Fibroblast of skin of left biceps (primary cell): Measurements from ENCODE around the gene PTPRH.

Experiments used
- DNase-seq, 2 experiments: peaks; one replicate each; pipeline ENCODE4 v3.0.0-alpha.2; 2013; ENCODE audit warnings: low read depth in 2 of 2

Gene PTPRH, protein sequence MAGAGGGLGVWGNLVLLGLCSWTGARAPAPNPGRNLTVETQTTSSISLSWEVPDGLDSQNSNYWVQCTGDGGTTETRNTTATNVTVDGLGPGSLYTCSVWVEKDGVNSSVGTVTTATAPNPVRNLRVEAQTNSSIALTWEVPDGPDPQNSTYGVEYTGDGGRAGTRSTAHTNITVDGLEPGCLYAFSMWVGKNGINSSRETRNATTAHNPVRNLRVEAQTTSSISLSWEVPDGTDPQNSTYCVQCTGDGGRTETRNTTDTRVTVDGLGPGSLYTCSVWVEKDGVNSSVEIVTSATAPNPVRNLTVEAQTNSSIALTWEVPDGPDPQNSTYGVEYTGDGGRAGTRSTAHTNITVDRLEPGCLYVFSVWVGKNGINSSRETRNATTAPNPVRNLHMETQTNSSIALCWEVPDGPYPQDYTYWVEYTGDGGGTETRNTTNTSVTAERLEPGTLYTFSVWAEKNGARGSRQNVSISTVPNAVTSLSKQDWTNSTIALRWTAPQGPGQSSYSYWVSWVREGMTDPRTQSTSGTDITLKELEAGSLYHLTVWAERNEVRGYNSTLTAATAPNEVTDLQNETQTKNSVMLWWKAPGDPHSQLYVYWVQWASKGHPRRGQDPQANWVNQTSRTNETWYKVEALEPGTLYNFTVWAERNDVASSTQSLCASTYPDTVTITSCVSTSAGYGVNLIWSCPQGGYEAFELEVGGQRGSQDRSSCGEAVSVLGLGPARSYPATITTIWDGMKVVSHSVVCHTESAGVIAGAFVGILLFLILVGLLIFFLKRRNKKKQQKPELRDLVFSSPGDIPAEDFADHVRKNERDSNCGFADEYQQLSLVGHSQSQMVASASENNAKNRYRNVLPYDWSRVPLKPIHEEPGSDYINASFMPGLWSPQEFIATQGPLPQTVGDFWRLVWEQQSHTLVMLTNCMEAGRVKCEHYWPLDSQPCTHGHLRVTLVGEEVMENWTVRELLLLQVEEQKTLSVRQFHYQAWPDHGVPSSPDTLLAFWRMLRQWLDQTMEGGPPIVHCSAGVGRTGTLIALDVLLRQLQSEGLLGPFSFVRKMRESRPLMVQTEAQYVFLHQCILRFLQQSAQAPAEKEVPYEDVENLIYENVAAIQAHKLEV

DNA sequence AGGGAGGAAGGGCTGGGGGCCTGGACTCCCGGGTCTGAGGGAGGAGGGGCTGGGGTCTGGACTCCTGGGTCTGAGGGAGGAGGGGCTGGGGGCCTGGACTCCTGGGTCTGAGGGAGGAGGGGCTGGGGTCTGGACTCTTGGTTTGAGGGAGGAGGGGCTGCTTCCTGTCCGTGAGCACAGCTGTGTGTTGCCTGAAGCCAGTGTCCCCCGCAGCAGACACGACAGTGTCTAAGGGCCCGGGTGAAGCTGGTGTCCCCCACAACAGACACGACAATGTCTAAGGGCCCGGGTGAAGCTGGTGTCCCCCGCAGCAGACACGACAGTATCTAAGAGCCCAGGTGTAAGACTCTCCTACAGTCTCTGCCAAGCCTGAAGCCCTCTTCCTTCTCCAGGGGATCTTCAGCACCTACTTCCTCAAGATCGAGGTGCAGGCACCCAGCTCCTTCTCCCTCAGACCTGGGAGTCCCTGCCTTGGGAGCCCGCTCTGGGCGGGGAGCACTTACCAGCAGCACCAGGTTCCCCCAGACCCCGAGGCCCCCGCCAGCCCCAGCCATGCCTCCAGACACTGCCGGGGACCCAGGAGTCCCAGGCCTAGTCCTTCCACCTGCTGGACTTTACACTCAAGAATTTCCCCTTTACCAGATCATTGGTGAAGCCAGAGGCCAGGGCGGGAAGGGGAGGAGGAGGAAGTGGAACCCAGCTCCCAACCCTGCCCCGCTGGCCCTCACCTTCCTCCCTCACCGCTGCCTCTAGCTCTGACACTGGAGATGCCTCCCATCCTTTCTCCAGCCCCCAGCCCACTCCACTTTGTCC lies at the start of gene PTPRH:
Gene PTPRH, minus strand, starts transcription at position 622 of the 813 bp plus-strand sequence. Its CDS starts 68 bp downstream, at position 554.
- DNase-seq = no peak

DNA sequence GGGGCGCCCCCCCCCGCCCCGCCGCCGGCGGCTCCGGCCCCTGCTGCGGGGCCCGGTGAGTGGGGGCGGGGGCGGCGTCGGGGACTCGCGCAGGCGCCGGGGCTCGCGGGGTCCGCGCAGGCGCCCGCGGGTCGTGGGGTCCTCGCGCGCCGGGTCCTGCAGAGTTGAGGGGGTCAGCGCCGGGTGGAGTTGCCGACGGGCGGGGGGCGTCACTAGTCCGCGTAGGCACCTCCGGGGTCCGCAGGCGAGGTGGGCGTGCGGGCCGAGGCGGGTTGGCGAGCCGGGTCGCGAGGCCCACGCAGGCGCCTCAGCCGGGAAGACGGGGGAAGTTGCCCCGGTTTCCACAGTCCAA lies 49.2 kb upstream of the PTPRH start:
- DNase-seq = no peak

DNA sequence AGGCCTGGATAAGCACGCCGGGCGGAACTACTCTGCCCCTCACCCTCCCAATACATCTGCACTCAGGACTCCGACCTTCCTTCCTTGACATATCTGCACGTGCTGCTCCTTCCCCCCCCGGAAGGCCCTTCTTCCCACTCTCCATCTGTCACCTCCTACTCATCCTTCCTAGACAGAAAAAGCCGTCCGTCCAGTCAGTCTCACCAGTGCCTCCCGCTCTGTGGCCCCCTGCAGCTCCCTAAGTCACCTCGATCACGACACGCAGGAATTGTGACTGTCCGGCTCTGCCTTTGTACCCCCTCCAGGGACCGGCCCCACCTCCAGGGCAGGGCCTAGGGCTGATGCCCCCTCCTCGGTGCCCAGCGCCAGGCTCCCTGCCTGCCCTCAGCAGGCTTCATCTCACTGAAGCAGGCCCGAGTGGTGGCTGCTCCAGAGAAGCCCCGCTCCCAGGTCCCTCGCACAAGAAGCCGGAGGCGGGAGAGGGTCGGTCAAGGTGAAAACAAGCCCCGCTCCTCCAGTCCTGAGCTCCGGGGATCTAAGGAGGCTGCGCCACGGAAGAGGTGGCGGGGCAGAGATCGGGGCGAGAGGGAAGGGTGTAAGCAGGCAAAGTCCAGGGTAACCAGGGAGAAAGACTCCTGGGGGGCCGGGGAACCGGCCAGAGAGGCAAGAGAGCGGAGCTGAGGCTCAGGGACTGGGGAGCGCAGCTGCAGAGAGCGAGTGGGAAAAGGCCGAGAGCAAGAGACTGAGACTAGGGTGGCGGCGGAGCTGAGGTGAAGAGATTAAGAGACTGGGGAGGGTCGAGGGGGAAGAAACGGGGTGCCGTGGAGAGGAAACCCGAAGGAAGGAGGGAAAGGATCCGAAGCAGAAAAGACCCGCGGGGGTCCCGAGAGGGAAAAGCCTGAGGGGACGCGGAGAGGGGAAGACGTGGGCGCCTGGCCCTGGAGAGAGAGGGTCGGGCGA lies 48.4 kb upstream of the PTPRH start:
- no peak for DNase-seq

DNA sequence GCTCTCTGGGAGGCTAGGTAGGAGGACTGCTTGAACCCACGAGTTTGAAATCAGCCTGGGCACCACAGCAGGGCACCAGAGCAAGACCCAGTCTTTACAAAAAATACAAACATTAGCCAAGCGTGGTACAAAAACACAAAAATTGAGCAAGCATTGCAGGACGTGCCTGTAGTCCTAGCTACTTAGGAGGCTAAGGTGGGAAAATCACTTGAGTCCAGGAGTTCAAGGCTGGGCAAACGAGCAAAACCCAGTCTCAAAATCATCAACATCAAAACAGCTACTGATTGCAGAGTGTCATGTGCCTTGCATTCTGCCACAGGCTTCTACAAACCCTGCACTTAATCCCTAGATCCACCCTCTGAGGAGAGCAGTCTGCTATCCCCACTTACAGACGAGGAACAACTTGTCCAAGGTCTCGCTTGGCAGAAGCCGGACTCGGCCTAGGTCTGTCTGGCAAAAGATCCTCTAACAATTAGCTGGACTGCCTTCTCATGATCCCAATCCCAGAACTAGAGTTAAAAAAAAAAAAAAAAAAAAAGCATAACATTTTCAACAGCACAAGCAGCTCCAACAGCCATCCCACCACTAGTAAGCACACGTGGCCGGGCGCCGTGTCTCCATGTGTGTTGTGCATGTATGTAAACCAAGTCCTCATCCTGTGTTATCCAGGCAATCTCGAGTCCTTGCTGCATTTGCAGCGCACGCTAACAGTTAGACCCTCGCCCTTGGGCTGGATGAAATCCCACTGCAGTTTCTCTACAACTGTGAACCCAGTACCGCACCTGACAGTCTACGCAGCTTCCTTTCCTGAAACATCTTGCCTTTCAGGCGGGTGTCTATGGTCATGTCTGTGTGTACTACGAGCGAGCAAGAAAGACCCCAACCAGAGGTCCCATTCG lies 47.5 kb upstream of the PTPRH start:
- DNase-seq = no peak

DNA sequence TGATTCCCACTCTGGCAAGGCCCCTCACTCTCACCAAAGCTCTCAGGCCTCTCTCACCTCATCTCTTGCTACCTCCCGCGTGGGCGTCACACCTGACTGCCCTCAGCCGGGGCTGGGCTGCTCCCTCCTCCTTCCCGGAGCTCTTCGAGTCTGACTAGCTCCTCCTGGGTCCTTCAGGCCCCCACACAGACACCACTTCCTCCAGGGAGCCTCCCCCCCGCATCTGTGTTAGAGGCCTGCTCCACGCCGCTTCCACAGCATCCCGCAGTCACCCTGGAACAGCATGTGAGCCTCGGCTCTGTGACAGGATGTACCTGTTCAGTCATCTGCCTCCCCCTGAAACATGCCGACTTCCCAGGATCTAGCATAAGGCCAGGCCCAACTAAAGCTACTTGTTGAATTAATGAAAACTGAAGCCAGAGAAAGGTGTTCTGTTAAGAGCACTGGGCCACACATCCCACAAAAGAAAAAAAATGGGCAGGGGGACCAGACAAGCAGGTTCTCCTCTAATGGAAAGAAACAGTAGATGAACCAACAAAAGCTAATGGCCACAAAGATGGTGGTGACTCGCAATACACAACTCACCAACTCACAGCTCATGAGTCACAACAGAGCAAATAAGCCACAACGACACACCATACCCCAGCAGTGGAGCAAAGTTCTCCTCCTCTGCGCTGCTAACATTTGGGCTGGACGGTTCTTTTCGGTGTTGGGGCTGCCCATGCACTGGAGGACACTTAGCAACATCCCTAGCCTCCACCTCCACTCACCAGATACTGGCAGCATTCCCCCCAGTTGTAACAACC lies 46.5 kb upstream of the PTPRH start:
- DNase-seq = no peak

DNA sequence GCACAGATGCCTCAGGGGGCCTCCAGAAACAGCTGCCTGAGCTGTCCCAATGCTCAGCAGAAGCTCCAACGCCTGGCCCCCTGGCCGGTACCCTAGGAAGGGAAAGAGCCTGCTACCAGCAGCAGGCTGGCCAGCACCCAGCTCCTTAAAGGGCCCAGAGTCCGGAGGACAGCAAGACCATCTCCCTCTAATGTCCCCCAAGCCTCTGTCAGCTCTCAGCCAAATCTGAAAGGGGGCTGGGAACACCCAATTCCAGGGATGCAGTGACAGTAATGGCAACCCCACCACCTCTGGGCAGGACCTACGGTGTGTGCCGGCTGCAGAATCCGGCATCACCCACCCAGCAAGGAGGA lies 45.3 kb upstream of the PTPRH start:
- no peak for DNase-seq

DNA sequence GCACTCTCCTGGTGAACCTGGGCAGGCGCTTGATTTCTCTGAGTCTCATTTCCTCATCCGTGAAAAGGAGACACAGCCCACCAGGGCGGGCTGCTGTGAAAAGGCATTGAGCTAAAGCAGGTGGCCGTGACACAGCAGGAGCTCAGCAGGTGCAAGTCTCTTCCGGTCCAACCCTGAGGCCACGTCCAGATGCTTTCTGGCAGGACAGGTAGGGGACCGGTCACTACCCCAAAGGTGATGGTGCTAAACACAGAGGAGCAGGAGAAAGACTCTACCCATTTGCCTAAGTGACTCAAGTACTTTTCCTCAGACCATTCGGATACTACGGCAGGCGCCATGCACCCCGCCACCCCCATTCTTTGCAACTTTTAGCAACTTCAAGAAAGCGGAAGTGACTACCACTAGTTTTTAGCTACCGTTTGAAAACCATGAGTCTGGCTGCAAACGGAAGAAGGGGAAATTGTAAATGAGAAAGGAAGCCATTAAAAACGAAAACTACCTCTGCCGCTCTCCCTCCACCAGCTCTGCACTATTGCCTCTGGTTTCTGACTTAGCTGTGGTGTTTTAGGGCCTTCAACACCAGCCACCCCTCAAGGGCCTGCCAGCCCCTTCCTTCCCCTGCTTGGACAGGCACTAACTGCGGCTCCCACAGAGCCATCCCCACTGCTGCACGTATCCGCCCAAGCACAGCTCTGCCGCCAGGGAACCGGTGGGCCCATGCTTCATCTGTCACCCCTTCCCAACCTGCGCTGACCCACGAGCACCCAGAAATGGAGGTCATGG lies 44.7 kb upstream of the PTPRH start:
- DNase-seq = no peak

DNA sequence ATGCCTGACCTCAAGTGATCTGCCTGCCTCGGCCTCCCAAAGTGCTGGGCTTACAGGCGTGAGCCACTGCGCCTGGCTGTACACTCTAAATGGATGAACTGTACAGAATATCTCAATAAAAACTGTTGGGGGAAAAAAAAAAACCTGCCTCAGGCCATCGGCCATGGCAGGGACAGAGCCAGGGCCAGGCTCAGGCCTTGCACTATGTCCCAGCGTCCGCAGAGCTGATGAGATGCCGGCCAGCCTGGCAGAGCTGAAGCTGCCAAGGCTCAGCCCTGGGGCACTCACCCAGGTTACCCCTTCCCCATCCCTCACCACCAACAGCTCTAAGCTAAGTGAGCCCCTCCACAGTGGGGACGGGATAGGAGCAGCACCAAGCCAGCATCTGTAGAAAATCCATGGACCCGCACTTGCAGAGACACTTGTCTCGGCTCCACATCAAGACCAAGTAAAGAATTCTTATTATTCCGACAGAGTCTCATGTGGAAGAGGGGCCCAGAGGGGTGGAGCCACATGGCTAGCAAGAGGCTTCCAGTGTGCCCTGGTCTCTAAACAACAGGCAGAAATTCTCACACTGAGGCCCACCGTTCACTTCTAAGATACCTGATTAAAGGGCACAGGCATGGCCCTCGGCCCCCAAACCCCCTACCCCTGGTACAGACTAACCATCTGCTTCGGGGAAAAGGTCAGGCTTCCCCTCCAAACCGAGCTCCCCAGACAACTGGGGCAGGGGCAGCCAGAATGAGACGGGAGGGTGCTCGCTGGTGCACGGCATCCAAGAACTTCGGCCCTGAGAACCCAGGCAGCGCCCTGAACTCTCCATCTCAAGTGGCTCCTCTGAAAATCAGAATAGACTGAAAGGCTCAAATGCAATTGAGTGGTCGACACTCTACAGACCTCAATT lies 43.7 kb upstream of the PTPRH start:
- no peak for DNase-seq

DNA sequence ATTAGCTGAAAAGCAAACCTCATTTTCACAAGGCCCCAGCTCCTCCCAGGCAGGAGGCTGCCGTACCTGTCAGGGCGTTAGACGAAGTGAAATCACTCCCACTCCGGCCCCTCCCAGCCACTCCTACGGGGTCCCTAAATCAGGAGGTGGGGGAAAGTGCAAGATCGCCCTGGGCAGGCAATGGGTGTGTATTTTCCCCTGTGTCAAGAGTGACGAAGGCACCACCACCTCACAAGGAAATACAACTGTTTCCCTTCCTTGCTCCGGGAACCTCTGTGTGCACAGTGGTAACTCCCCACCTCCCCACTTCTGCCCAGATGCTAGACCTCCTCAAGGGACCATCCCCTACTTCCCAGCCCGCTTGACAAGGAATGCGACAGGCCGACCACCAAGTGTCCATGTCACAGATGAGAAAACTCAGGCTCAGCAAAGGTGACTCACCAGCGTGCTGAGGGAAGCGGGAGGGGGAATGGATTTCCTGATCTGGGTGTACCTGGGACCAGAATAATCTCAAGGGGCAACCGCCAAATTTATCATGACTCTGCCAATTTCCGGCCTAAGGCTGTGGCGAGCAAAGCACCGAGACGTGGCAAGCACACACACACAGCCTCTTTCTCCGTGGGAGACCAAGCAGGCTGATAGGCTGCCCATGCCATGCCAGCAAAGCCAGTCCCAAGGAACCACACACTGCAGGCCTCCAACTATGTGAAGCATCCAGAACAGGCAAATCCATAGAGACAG lies 42.2 kb upstream of the PTPRH start:
- no peak for DNase-seq

DNA sequence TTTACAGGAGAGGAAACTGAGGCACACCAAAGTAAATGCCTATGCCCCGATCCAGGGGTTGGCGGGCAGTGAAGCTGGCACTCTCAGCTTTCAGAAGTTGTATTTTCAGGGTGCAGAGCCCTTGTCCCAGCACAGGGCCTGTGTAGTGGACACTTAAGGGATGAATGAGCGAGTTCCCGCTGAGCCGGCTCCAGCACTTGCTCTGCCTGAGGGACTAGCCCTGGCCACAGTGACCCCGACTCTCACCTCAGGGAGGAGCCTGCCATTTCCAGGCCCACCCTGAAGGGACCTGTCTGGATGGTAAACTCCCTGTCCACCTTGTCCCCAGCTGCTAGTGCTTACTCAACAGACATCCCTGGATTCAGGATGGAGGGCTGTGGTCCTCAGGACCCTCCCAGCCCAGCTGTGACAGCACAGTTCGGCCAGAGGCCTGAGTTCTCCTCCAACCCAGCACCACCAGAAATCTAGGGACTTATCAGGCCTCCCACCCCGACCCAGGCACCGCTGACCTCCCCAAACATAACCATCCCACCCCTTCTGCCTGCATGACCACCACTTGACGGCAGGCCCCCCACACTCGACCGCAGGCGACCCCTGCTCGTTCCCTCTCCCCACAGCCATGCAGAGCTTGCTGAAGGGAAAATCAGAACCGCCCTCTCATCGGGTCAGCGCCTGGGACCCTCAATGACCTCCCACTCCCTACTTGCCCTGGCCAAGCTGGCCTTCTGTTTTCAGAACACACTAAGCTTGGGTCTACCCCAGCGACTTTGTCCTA lies 41.1 kb upstream of the PTPRH start:
- no peak for DNase-seq

DNA sequence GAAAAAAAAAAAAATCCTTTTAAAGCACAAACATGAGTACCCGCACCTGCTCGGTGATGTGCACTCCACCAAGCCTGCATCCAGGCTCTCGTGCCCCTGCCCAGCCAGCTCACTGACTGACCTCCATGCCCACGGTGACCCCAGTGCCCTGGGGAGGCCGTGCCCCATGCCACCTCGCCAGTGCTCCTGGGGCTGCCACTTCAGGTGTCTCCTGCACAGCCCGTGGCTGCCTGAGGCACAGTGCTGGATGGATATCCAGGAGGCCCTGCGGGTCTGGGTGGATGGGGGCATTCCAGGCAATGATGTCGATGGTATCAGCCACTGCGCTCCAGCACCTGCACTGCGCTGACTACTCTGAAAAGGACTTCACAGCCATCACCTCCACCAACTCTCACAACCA lies 40.5 kb upstream of the PTPRH start:
- no peak for DNase-seq

DNA sequence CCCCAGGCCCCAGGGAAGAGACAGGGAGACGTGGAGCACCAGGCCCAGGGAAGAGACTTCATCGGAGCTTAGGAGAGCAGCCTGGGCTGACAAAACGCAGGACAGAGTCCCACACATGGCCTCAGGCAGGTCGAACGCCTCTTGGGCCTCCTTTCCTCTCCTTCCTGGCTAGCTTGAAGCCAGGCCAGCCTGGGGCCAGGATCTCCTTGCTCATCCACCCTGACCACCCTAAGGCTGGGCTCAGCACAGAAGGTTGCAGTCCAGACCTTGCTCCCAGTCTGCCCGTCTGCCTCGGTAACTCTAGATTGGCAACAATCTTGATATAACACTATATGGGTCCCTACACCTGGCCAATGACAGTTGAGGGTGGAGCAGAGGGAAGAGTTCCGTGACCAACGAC lies 39.4 kb upstream of the PTPRH start:
- no peak for DNase-seq

DNA sequence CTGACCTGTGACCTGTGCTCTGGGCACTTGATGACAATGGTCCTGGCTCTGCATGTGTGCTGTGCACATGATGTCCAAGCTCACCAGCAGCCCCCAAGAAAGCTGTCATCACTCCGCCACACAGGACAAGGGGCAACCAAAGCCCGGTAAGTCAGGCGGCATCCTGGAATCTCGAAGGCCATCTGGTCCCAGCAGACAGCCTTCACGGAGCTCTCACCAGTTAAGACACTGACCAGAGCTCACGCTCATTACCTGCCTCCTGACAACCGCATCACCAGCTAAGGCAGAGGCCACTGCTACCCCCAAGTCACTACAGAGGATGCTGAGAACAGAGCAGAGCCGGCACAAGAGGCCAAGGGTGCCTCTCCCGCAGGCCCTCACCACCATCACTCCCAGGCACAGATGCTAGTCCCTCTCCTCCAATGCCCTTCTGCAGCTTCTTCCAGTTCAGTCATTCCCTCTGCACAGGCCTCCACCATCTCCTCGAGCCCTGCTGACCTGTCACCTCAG lies 38.9 kb upstream of the PTPRH start:
- DNase-seq = no peak

DNA sequence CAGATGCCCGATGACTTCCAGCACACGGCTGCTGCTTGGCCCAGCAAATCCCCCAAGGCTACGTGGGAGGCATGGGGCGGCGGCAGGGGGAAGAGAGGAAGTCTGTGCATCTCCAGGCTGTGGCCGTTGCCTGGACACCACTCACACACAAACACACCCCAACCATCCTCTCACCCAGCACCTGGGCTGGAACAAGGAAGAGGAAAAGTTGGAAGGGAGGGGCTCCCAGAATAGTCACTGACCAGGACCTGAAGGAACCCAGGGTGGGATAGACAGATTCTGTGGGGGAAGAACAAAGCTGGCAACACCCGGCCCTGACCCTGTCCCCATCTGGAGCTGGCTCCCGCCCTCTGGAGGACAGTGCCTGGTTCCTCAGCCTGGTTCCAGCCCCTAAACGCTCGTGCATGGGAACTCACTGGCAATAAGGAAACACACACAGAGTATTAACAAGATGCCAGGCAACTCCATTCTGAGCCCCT lies 38.4 kb upstream of the PTPRH start:
- no peak for DNase-seq
